ENCODE measurements around the gene WWOX.

The WWOX gene

DNA sequence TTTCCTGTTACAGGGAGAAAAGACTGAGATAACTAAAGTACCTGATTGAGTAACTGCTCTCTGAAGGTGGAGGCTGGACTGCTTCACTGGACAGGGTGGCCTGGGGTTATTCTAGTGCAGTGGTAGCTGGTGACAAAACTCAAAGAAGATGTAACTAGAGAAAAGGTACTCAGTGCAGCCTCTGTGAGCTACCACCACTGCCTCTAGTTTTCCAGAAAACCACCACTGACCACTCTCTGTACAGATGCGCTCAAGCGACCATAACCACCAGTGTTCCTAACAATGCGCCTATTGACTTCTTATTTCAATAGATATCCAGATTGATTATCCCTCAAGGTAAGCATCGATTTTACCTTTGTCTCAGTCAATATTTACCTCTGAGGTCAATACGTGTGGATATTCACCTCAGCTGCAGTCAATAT is 492.2 kb downstream of the WWOX start:
- no peaks in the 10 kb centered on the region for H3K79me2 ChIP-seq (ENCODE audit: control insufficient read depth, insufficient read depth, low read length, poor library complexity)
- peaks cover 2% of the 10 kb centered on the region for H3K9me3 ChIP-seq (ENCODE audit: insufficient read depth, low read depth, low read length)
- no peak overlapping the region for H2AFZ ChIP-seq (ENCODE audit: insufficient read depth, low read length, poor library complexity)
- no peak overlapping the region for H3K14ac ChIP-seq (ENCODE audit: low read length)
- no peak overlapping the region for H4K12ac ChIP-seq (ENCODE audit: low read depth, low read length)
- H3K79me1 ChIP-seq (ENCODE audit: low read length) = no peaks in the 10 kb centered on the region
- H3K18ac ChIP-seq (ENCODE audit: low read length) = no peak overlapping the region
- no peak overlapping the region for H3K23ac ChIP-seq (ENCODE audit: low read length)
- no peaks in the 10 kb centered on the region for H3K27me3 ChIP-seq (ENCODE audit: insufficient read depth, low read length)
- H2AK5ac ChIP-seq (ENCODE audit: low read length) = no peak overlapping the region
- H3K4ac ChIP-seq (ENCODE audit: low read depth, low read length) = no peak overlapping the region
- H4K8ac ChIP-seq (ENCODE audit: low read depth, low read length) = no peak overlapping the region
- no peak overlapping the region for H3K4me3 ChIP-seq (ENCODE audit: low read depth, low read length)
- H3K36me3 ChIP-seq (ENCODE audit: control insufficient read depth in 1 of 2, insufficient read depth in 2 of 2, low read length in 2 of 2) = no peaks in the 10 kb centered on the region
- WGBS (ENCODE audit: extremely low coverage, insufficient coverage, insufficient read length) = no CpG with 5 or more reads among the region's 5 CpGs
- H2BK120ac ChIP-seq (ENCODE audit: insufficient read depth, low read length, poor library complexity) = no peak overlapping the region
- H2BK12ac ChIP-seq (ENCODE audit: low read length) = no peak overlapping the region
- no peak overlapping the region for H3K4me2 ChIP-seq (ENCODE audit: low read length)
- no peak overlapping the region for H3K9ac ChIP-seq (ENCODE audit: low read length)
- DNase-seq = no peak
- H3K4me1 ChIP-seq (ENCODE audit: control insufficient read depth in 1 of 2, insufficient read depth in 2 of 2, low read length in 2 of 2) = peaks cover 0 to 3% of the 10 kb centered on the region in 2 experiments
- H4K91ac ChIP-seq (ENCODE audit: low read depth, low read length) = no peak overlapping the region
- H2BK5ac ChIP-seq (ENCODE audit: low read depth, low read length, poor library complexity) = no peak overlapping the region
- H3K27ac ChIP-seq (ENCODE audit: low read depth, low read length) = no peak overlapping the region

DNA sequence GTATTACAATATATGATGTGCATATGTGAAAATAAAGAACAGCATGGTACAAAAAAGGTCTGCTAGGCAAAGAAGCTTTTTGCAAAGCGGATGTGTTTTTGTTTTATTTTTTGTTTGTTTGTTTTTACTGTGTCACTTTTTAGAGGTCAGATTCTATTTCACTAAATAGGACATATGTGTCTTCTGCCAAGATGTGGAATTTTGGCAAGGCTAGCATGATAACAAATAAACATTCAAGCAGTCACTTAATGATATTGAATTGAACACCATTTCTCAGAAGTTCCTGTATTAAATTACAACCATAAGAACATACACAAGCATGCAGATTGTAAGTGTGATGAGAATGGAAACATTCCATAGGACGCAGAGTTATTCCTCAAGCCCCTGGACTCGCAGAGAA is 492.7 kb downstream of the WWOX start:
- Histone ChIP-seq H2BK12ac (ENCODE audit: low read length) (no peak overlapping the region), H3K36me3 (ENCODE audit: control insufficient read depth in 1 of 2, insufficient read depth in 2 of 2, low read length in 2 of 2) (no peaks in the 10 kb centered on the region), H3K27ac (ENCODE audit: low read depth, low read length) (no peak overlapping the region), H3K4me2 (ENCODE audit: low read length) (no peak overlapping the region), H3K79me1 (ENCODE audit: low read length) (no peaks in the 10 kb centered on the region), H4K91ac (ENCODE audit: low read depth, low read length) (no peak overlapping the region), H3K27me3 (ENCODE audit: insufficient read depth, low read length) (no peaks in the 10 kb centered on the region), H4K8ac (ENCODE audit: low read depth, low read length) (no peak overlapping the region), H3K9ac (ENCODE audit: low read length) (no peak overlapping the region), H3K14ac (ENCODE audit: low read length) (no peak overlapping the region), H3K18ac (ENCODE audit: low read length) (no peak overlapping the region), H3K4me3 (ENCODE audit: low read depth, low read length) (no peak overlapping the region), H3K79me2 (ENCODE audit: control insufficient read depth, insufficient read depth, low read length, poor library complexity) (no peaks in the 10 kb centered on the region), H2AK5ac (ENCODE audit: low read length) (no peak overlapping the region), H3K23ac (ENCODE audit: low read length) (no peak overlapping the region), H4K12ac (ENCODE audit: low read depth, low read length) (no peak overlapping the region), H2BK120ac (ENCODE audit: insufficient read depth, low read length, poor library complexity) (no peak overlapping the region), H3K4me1 (ENCODE audit: control insufficient read depth in 1 of 2, insufficient read depth in 2 of 2, low read length in 2 of 2) (peaks cover 0 to 3% of the 10 kb centered on the region in 2 experiments), H2AFZ (ENCODE audit: insufficient read depth, low read length, poor library complexity) (no peak overlapping the region), H2BK5ac (ENCODE audit: low read depth, low read length, poor library complexity) (no peak overlapping the region), H3K4ac (ENCODE audit: low read depth, low read length) (no peak overlapping the region), H3K9me3 (ENCODE audit: insufficient read depth, low read depth, low read length) (peaks cover 2% of the 10 kb centered on the region)
- DNase-seq = no peak
- no CpG with 5 or more reads among the region's 3 CpGs for WGBS (ENCODE audit: extremely low coverage, insufficient coverage, insufficient read length)

DNA sequence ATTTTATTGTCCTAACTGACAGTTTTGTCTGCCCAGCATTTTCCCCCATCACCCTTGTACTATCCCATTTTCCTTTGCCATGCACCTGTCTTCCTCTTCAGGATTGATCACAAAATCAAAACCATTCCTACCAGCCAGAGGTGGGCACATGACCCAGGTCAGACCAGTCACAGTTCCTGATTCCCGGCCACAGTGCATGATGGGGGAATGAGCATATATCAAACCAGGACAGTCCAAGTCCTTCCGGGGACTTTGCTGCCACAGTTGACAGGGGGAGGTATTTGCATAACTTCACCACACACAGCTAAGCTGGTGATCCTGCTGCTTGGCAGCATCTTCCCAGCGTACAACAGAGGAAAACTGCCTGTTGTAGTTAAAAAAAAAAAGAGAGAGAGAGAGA is 493.9 kb downstream of the WWOX start:
- H3K18ac ChIP-seq (ENCODE audit: low read length) = no peak overlapping the region
- no peak overlapping the region for H3K9ac ChIP-seq (ENCODE audit: low read length)
- H3K36me3 ChIP-seq (ENCODE audit: control insufficient read depth in 1 of 2, insufficient read depth in 2 of 2, low read length in 2 of 2) = no peaks in the 10 kb centered on the region
- H3K4me1 ChIP-seq (ENCODE audit: control insufficient read depth in 1 of 2, insufficient read depth in 2 of 2, low read length in 2 of 2) = peaks cover under 1 to 3% of the 10 kb centered on the region in 2 experiments
- no peak for DNase-seq
- H3K4me3 ChIP-seq (ENCODE audit: low read depth, low read length) = no peak overlapping the region
- H3K79me2 ChIP-seq (ENCODE audit: control insufficient read depth, insufficient read depth, low read length, poor library complexity) = no peaks in the 10 kb centered on the region
- WGBS (ENCODE audit: extremely low coverage, insufficient coverage, insufficient read length) = no CpG with 5 or more reads among the region's 3 CpGs
- H4K91ac ChIP-seq (ENCODE audit: low read depth, low read length) = no peak overlapping the region
- H3K27ac ChIP-seq (ENCODE audit: low read depth, low read length) = no peak overlapping the region
- H3K9me3 ChIP-seq (ENCODE audit: insufficient read depth, low read depth, low read length) = peaks cover 2% of the 10 kb centered on the region
- no peaks in the 10 kb centered on the region for H3K27me3 ChIP-seq (ENCODE audit: insufficient read depth, low read length)
- peaks cover 1% of the 10 kb centered on the region for H3K79me1 ChIP-seq (ENCODE audit: low read length)
- H4K8ac ChIP-seq (ENCODE audit: low read depth, low read length) = peak overlapping the region; percentile 16
- peak overlapping the region; percentile 50 for H2BK12ac ChIP-seq (ENCODE audit: low read length)
- H3K23ac ChIP-seq (ENCODE audit: low read length) = no peak overlapping the region
- H2AFZ ChIP-seq (ENCODE audit: insufficient read depth, low read length, poor library complexity) = no peak overlapping the region
- H4K12ac ChIP-seq (ENCODE audit: low read depth, low read length) = no peak overlapping the region
- no peak overlapping the region for H2BK120ac ChIP-seq (ENCODE audit: insufficient read depth, low read length, poor library complexity)
- H3K4ac ChIP-seq (ENCODE audit: low read depth, low read length) = no peak overlapping the region
- H3K14ac ChIP-seq (ENCODE audit: low read length) = no peak overlapping the region
- H3K4me2 ChIP-seq (ENCODE audit: low read length) = no peak overlapping the region
- H2BK5ac ChIP-seq (ENCODE audit: low read depth, low read length, poor library complexity) = no peak overlapping the region
- H2AK5ac ChIP-seq (ENCODE audit: low read length) = peak overlapping the region; percentile 26

DNA sequence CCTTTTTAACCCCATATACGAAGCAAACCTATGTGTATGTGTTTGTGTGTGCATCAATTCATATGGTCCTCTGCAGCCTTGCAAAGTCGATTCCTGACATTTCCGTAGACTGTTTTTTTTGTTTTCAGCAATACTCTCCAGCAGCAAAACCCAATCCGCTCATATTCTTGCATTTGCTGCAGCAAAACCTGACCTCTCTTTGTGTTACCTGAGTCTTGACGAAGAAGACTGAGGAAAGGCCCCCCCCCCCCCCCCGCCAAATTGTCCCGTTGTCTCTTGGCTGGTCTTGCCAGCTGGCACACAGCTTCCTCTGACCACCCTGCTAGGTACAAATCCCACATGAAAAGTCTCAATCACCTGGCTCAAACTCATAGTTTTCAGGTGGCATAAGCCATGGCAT is 494.7 kb downstream of the WWOX start:
- H3K4ac ChIP-seq (ENCODE audit: low read depth, low read length) = no peak overlapping the region
- no peak overlapping the region for H2BK12ac ChIP-seq (ENCODE audit: low read length)
- H3K18ac ChIP-seq (ENCODE audit: low read length) = no peak overlapping the region
- H4K91ac ChIP-seq (ENCODE audit: low read depth, low read length) = peak overlapping the region; percentile 56
- peaks cover 8% of the 10 kb centered on the region for H3K79me1 ChIP-seq (ENCODE audit: low read length)
- DNase-seq = no peak
- no peak overlapping the region for H3K23ac ChIP-seq (ENCODE audit: low read length)
- no peak overlapping the region for H2AFZ ChIP-seq (ENCODE audit: insufficient read depth, low read length, poor library complexity)
- H4K12ac ChIP-seq (ENCODE audit: low read depth, low read length) = no peak overlapping the region
- no peak overlapping the region for H4K8ac ChIP-seq (ENCODE audit: low read depth, low read length)
- no CpG with 5 or more reads among the region's 7 CpGs for WGBS (ENCODE audit: extremely low coverage, insufficient coverage, insufficient read length)
- no peak overlapping the region for H3K9ac ChIP-seq (ENCODE audit: low read length)
- H3K4me3 ChIP-seq (ENCODE audit: low read depth, low read length) = no peak overlapping the region
- no peak overlapping the region for H3K14ac ChIP-seq (ENCODE audit: low read length)
- H3K27me3 ChIP-seq (ENCODE audit: insufficient read depth, low read length) = no peaks in the 10 kb centered on the region
- H3K79me2 ChIP-seq (ENCODE audit: control insufficient read depth, insufficient read depth, low read length, poor library complexity) = no peaks in the 10 kb centered on the region
- peaks cover 7 to 11% of the 10 kb centered on the region in 2 experiments for H3K4me1 ChIP-seq (ENCODE audit: control insufficient read depth in 1 of 2, insufficient read depth in 2 of 2, low read length in 2 of 2)
- H3K36me3 ChIP-seq (ENCODE audit: control insufficient read depth in 1 of 2, insufficient read depth in 2 of 2, low read length in 2 of 2) = no peaks in the 10 kb centered on the region
- no peak overlapping the region for H2BK120ac ChIP-seq (ENCODE audit: insufficient read depth, low read length, poor library complexity)
- H2BK5ac ChIP-seq (ENCODE audit: low read depth, low read length, poor library complexity) = no peak overlapping the region
- H3K27ac ChIP-seq (ENCODE audit: low read depth, low read length) = no peak overlapping the region
- H3K9me3 ChIP-seq (ENCODE audit: insufficient read depth, low read depth, low read length) = peaks cover 2% of the 10 kb centered on the region
- H3K4me2 ChIP-seq (ENCODE audit: low read length) = no peak overlapping the region
- no peak overlapping the region for H2AK5ac ChIP-seq (ENCODE audit: low read length)
